WTC11 (cell line): Measurements from ENCODE around the gene FLRT1. TPM values are rescaled to one million over a fixed set of nuclear protein-coding genes. Genes with fewer than 3 reads are reported as not detected.

ENCODE experiments used
- ATAC-seq: fragments of 200-7000 bp; cut with Tn5 transposase; 2 replicates; pipeline ENCODE4 v1.10.0; 2021; ENCODE audit warnings: mild to moderate bottlenecking, moderate library complexity
- CTCF ChIA-PET: fragments of 300-600 bp; sonication (Branson Sonifier 250); formaldehyde crosslinking; loops from one replicate; lab custom pipeline; 2021; ENCODE audit warnings: antibody characterized with exemption; lab: Charles Lee
- POLR2A ChIA-PET: fragments of 350-600 bp; sonication (Branson Sonifier 250); formaldehyde crosslinking; loops from one replicate; lab custom pipeline; 2021; ENCODE audit warnings: antibody characterized with exemption; lab: Charles Lee
- DNase-seq: peaks from one replicate; pipeline ENCODE4 v3.0.0; 2021; ENCODE audit warnings: low spot score
- H3K27ac Mint-ChIP-seq: 2 replicates; pipeline ENCODE4 v1.8.0; 2021; ENCODE audit warnings: mixed read lengths
- H3K27me3 Mint-ChIP-seq: 2 replicates; pipeline ENCODE4 v1.8.0; 2021; ENCODE audit warnings: low read depth, mild to moderate bottlenecking, moderate library complexity, mixed read lengths
- H3K36me3 Mint-ChIP-seq: 2 replicates; pipeline ENCODE4 v1.8.0; 2021; ENCODE audit warnings: mixed read lengths
- H3K4me1 Mint-ChIP-seq: 2 replicates; pipeline ENCODE4 v1.8.0; 2022; ENCODE audit warnings: mixed read lengths
- H3K4me3 Mint-ChIP-seq: 2 replicates; pipeline ENCODE4 v1.8.0; 2021; ENCODE audit warnings: mild to moderate bottlenecking, moderate library complexity, mixed read lengths
- H3K9me3 Mint-ChIP-seq: 2 replicates; pipeline ENCODE4 v1.8.0; 2021; ENCODE audit warnings: mixed read lengths
- CREB1 ChIP-seq: sonication (generic); formaldehyde crosslinking; IDR thresholded peaks from 2 replicates; pipeline ENCODE4 v1.8.0; 2023; ENCODE audit warnings: mild to moderate bottlenecking, missing genetic modification reagents
- ELF4 ChIP-seq: sonication (generic); formaldehyde crosslinking; IDR thresholded peaks from 2 replicates; pipeline ENCODE4 v1.8.1; 2022; ENCODE audit warnings: low read depth, mild to moderate bottlenecking, moderate library complexity, missing genetic modification reagents
- GRHL2 ChIP-seq: fragments of 250-450 bp; sonication (Bioruptor Pico); IDR thresholded peaks from 2 replicates; pipeline ENCODE4 v1.8.0; 2022; ENCODE audit warnings: mild to moderate bottlenecking, moderate library complexity; ENCODE audit not compliant: insufficient replicate concordance, severe bottlenecking
- HMGA2 ChIP-seq: fragments of 250-450 bp; sonication (Bioruptor Pico); IDR thresholded peaks from 2 replicates; pipeline ENCODE4 v1.4.0; 2021; ENCODE audit warnings: mild to moderate bottlenecking, moderate library complexity
- IRF2 ChIP-seq: sonication (generic); formaldehyde crosslinking; IDR thresholded peaks from 2 replicates; pipeline ENCODE4 v1.8.0; 2022; ENCODE audit warnings: low read depth, missing genetic modification reagents, borderline replicate concordance
- KAT7 ChIP-seq: sonication (generic); formaldehyde crosslinking; IDR thresholded peaks from 2 replicates; pipeline ENCODE4 v1.8.1; 2023; ENCODE audit warnings: missing genetic modification reagents, mild to moderate bottlenecking, borderline replicate concordance
- NFATC4 ChIP-seq: fragments of 250-450 bp; sonication (Bioruptor Pico); IDR thresholded peaks from 2 replicates; pipeline ENCODE4 v1.9.0; 2021; ENCODE audit warnings: mild to moderate bottlenecking
- OVOL2 ChIP-seq: fragments of 250-450 bp; sonication (Bioruptor Pico); IDR thresholded peaks from 2 replicates; pipeline ENCODE4 v1.9.0; 2021; ENCODE audit warnings: mild to moderate bottlenecking, borderline replicate concordance
- ZNF121 ChIP-seq: sonication (generic); formaldehyde crosslinking; IDR thresholded peaks from 2 replicates; pipeline ENCODE4 v1.8.0; 2023; ENCODE audit warnings: missing genetic modification reagents
- ZNF138 ChIP-seq: sonication (generic); formaldehyde crosslinking; conservative IDR thresholded peaks from 2 replicates; pipeline ENCODE4 v1.8.1; 2022; ENCODE audit warnings: mild to moderate bottlenecking, moderate library complexity, missing genetic modification reagents
- ZNF317 ChIP-seq: sonication (generic); formaldehyde crosslinking; IDR thresholded peaks from 2 replicates; pipeline ENCODE4 v1.8.1; 2023; ENCODE audit warnings: low read depth, mild to moderate bottlenecking, moderate library complexity, missing genetic modification reagents, borderline replicate concordance
- total RNA-seq: library from RNA; stranded (reverse); gene quantifications from 3 replicates; pipeline ENCODE4 v1.2.3, GENCODE V29; 2021
- TF ChIP-seq, protein P1 (sequence below): sonication (generic); formaldehyde crosslinking; IDR thresholded peaks from 2 replicates; pipeline ENCODE4 v1.8.1; 2023; ENCODE audit warnings: mild to moderate bottlenecking, missing genetic modification reagents, borderline replicate concordance
- TF ChIP-seq, protein P2 (sequence below): sonication (generic); formaldehyde crosslinking; IDR thresholded peaks from 2 replicates; pipeline ENCODE4 v1.8.0; 2023; ENCODE audit warnings: missing genetic modification reagents, mild to moderate bottlenecking, borderline replicate concordance
- TF ChIP-seq, protein P3 (sequence below): fragments of 250-450 bp; sonication (Bioruptor Pico); IDR thresholded peaks from 2 replicates; pipeline ENCODE4 v1.9.0; 2021; ENCODE audit warnings: moderate library complexity, mild to moderate bottlenecking, inconsistent platforms, borderline replicate concordance
- TF ChIP-seq, protein P4 (sequence below): sonication (generic); formaldehyde crosslinking; IDR thresholded peaks from 2 replicates; pipeline ENCODE4 v1.8.0; 2022; ENCODE audit warnings: missing genetic modification reagents
- TF ChIP-seq, protein P5 (sequence below): sonication (generic); formaldehyde crosslinking; IDR thresholded peaks from 2 replicates; pipeline ENCODE4 v1.8.0; 2022; ENCODE audit warnings: mild to moderate bottlenecking, missing genetic modification reagents
- TF ChIP-seq, protein P6 (sequence below): sonication (generic); formaldehyde crosslinking; IDR thresholded peaks from 2 replicates; pipeline ENCODE4 v1.8.0; 2023; ENCODE audit warnings: missing genetic modification reagents
- TF ChIP-seq, protein P7 (sequence below): fragments of 250-450 bp; sonication (Bioruptor Pico); IDR thresholded peaks from 2 replicates; pipeline ENCODE4 v2.1.2; 2022; ENCODE audit warnings: mild to moderate bottlenecking, moderate library complexity

Gene FLRT1
- total RNA-seq, 1 experiment from 2014 or later: 0.20 TPM

DNA sequence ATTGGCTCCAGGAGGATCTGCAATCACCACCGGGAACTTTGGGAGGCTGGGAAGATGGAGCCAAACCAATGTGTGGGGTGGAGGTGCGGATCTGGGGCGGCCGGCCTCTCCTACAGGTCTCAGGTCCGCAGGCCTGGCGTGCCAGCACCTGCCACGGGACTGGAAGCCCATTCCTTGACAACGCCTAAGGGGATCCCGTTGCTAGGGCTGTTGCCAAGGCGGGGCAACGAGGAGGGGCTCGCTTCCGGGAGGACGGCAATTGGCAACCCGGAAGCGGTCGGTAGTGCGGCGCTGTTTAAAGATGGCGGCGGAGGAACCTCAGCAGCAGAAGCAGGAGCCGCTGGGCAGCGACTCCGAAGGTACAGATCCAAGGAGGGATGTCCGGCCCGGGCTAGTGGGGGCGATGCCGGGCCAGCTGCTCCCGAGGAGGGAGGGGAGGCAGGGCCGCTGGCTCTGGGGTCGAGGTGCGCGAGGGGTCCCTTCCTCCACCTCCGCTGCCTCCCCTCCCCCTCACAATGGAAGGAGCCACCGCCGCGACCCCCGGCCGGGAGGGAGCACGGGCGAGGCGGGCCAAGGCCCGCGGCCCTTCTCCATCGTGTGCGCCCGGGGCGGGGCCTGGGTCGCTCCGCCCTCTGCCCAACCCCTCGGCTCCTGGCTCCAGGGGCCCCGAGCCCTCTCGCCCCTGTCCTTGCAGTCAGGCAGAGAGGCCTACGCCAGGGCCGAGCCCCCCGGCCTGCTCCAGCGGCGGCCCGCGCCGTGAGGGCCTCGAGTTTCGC, 49.4 kb upstream of the FLRT1 start, which contains the start of gene OTUB1 (continued):
- TF ChIP-seq ZNF317 (CRISPR knock-in tag): 0 out of 2 replicates have a peak, but pooled peaks have one; percentile 32
- TF ChIP-seq, protein P1, sequence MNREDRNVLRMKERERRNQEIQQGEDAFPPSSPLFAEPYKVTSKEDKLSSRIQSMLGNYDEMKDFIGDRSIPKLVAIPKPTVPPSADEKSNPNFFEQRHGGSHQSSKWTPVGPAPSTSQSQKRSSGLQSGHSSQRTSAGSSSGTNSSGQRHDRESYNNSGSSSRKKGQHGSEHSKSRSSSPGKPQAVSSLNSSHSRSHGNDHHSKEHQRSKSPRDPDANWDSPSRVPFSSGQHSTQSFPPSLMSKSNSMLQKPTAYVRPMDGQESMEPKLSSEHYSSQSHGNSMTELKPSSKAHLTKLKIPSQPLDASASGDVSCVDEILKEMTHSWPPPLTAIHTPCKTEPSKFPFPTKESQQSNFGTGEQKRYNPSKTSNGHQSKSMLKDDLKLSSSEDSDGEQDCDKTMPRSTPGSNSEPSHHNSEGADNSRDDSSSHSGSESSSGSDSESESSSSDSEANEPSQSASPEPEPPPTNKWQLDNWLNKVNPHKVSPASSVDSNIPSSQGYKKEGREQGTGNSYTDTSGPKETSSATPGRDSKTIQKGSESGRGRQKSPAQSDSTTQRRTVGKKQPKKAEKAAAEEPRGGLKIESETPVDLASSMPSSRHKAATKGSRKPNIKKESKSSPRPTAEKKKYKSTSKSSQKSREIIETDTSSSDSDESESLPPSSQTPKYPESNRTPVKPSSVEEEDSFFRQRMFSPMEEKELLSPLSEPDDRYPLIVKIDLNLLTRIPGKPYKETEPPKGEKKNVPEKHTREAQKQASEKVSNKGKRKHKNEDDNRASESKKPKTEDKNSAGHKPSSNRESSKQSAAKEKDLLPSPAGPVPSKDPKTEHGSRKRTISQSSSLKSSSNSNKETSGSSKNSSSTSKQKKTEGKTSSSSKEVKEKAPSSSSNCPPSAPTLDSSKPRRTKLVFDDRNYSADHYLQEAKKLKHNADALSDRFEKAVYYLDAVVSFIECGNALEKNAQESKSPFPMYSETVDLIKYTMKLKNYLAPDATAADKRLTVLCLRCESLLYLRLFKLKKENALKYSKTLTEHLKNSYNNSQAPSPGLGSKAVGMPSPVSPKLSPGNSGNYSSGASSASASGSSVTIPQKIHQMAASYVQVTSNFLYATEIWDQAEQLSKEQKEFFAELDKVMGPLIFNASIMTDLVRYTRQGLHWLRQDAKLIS (CRISPR knock-in tag): 0 out of 2 replicates have a peak, but pooled peaks have one; percentile 30
- TF ChIP-seq GRHL2 (CRISPR knock-in tag): no peak
- TF ChIP-seq, protein P2, sequence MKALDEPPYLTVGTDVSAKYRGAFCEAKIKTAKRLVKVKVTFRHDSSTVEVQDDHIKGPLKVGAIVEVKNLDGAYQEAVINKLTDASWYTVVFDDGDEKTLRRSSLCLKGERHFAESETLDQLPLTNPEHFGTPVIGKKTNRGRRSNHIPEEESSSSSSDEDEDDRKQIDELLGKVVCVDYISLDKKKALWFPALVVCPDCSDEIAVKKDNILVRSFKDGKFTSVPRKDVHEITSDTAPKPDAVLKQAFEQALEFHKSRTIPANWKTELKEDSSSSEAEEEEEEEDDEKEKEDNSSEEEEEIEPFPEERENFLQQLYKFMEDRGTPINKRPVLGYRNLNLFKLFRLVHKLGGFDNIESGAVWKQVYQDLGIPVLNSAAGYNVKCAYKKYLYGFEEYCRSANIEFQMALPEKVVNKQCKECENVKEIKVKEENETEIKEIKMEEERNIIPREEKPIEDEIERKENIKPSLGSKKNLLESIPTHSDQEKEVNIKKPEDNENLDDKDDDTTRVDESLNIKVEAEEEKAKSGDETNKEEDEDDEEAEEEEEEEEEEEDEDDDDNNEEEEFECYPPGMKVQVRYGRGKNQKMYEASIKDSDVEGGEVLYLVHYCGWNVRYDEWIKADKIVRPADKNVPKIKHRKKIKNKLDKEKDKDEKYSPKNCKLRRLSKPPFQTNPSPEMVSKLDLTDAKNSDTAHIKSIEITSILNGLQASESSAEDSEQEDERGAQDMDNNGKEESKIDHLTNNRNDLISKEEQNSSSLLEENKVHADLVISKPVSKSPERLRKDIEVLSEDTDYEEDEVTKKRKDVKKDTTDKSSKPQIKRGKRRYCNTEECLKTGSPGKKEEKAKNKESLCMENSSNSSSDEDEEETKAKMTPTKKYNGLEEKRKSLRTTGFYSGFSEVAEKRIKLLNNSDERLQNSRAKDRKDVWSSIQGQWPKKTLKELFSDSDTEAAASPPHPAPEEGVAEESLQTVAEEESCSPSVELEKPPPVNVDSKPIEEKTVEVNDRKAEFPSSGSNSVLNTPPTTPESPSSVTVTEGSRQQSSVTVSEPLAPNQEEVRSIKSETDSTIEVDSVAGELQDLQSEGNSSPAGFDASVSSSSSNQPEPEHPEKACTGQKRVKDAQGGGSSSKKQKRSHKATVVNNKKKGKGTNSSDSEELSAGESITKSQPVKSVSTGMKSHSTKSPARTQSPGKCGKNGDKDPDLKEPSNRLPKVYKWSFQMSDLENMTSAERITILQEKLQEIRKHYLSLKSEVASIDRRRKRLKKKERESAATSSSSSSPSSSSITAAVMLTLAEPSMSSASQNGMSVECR (CRISPR knock-in tag): peak; percentile 64; the same call in 1 of the 2 replicates
- TF ChIP-seq, protein P3, sequence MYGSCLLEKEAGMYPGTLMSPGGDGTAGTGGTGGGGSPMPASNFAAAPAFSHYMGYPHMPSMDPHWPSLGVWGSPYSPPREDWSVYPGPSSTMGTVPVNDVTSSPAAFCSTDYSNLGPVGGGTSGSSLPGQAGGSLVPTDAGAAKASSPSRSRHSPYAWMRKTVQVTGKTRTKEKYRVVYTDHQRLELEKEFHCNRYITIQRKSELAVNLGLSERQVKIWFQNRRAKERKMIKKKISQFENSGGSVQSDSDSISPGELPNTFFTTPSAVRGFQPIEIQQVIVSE (CRISPR knock-in tag): no peak
- 0 out of 2 replicates have a peak, but pooled peaks have one; percentile 59 for TF ChIP-seq ZNF138 (CRISPR knock-in tag)
- no peak for TF ChIP-seq HMGA2 (CRISPR knock-in tag)

DNA sequence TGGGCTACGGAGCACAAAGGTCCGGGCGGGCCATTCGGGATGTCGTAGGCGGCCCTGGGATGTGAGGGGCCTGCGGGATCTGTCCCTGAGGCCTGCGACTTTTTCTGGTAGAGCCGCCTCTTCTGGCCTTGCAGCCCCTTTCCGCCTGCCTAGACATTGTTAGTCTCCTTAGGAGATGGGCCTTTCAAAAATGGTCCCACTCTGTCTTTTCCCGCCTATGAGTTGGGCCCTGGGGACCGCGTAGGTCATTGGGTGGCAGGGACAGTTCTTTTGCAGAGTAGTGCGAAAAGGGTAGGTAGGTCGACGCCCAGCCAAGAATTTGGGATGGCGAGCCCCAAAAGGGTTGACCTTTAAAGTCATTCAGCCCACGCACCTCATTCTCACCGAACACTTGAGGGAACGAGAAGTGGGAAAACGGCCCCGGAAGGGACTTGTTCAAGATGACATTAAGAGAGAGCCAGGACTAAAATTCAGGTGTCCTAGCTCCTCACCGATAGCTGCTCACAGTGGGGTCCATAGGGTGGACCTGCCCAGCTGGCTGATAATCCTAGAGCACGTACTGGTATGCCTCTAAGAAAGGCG, 48.7 kb upstream of the FLRT1 start:
- TF ChIP-seq KAT7 (CRISPR knock-in tag) (no peak), CREB1 (no peak), IRF2 (CRISPR knock-in tag) (no peak), ZNF121 (no peak), NFATC4 (CRISPR knock-in tag) (no peak), ELF4 (CRISPR knock-in tag) (no peak), OVOL2 (CRISPR knock-in tag) (no peak)
- TF ChIP-seq, protein P4, sequence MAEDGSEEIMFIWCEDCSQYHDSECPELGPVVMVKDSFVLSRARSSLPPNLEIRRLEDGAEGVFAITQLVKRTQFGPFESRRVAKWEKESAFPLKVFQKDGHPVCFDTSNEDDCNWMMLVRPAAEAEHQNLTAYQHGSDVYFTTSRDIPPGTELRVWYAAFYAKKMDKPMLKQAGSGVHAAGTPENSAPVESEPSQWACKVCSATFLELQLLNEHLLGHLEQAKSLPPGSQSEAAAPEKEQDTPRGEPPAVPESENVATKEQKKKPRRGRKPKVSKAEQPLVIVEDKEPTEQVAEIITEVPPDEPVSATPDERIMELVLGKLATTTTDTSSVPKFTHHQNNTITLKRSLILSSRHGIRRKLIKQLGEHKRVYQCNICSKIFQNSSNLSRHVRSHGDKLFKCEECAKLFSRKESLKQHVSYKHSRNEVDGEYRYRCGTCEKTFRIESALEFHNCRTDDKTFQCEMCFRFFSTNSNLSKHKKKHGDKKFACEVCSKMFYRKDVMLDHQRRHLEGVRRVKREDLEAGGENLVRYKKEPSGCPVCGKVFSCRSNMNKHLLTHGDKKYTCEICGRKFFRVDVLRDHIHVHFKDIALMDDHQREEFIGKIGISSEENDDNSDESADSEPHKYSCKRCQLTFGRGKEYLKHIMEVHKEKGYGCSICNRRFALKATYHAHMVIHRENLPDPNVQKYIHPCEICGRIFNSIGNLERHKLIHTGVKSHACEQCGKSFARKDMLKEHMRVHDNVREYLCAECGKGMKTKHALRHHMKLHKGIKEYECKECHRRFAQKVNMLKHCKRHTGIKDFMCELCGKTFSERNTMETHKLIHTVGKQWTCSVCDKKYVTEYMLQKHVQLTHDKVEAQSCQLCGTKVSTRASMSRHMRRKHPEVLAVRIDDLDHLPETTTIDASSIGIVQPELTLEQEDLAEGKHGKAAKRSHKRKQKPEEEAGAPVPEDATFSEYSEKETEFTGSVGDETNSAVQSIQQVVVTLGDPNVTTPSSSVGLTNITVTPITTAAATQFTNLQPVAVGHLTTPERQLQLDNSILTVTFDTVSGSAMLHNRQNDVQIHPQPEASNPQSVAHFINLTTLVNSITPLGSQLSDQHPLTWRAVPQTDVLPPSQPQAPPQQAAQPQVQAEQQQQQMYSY (CRISPR knock-in tag): 0 out of 2 replicates have a peak, but pooled peaks have one; percentile 13
- TF ChIP-seq, protein P5, sequence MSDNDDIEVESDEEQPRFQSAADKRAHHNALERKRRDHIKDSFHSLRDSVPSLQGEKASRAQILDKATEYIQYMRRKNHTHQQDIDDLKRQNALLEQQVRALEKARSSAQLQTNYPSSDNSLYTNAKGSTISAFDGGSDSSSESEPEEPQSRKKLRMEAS: peak; percentile 58
- TF ChIP-seq, protein P6, sequence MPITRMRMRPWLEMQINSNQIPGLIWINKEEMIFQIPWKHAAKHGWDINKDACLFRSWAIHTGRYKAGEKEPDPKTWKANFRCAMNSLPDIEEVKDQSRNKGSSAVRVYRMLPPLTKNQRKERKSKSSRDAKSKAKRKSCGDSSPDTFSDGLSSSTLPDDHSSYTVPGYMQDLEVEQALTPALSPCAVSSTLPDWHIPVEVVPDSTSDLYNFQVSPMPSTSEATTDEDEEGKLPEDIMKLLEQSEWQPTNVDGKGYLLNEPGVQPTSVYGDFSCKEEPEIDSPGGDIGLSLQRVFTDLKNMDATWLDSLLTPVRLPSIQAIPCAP (CRISPR knock-in tag): 0 out of 2 replicates have a peak, but pooled peaks have one; percentile 0
- TF ChIP-seq, protein P7, sequence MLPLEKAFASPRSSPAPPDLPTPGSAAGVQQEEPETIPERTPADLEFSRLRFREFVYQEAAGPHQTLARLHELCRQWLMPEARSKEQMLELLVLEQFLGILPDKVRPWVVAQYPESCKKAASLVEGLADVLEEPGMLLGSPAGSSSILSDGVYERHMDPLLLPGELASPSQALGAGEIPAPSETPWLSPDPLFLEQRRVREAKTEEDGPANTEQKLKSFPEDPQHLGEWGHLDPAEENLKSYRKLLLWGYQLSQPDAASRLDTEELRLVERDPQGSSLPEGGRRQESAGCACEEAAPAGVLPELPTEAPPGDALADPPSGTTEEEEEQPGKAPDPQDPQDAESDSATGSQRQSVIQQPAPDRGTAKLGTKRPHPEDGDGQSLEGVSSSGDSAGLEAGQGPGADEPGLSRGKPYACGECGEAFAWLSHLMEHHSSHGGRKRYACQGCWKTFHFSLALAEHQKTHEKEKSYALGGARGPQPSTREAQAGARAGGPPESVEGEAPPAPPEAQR (CRISPR knock-in tag): no peak
- H3K27ac Mint-ChIP-seq: 0 out of 2 replicates have a peak overlapping the region, but pooled peaks have one; percentile 23
- DNase-seq: no peak
- no peaks in the 10 kb centered on the region for H3K27me3 Mint-ChIP-seq
- peaks cover 21% of the 10 kb centered on the region for H3K4me1 Mint-ChIP-seq
- no peaks in the 10 kb centered on the region for H3K9me3 Mint-ChIP-seq
- peaks cover 25% of the 10 kb centered on the region for H3K36me3 Mint-ChIP-seq
- CTCF ChIA-PET: interaction anchor here (1.3 to 1.5 kb wide), 3 partner anchors 12 to 15 kb away, joined by 3 to 5 read pairs (median 4); no protein-coding TSS in a partner anchor
- POLR2A ChIA-PET: interaction anchor here (0.5 kb wide), 1 partner anchor 386 kb away, joined by 3 read pairs; no protein-coding TSS in a partner anchor
- H3K4me3 Mint-ChIP-seq: peak overlapping the region; percentile 76
- no peak for ATAC-seq
